Sigmoid colon (tissue), 4 donors: Measurements from ENCODE around the gene ARL14.

Source experiments
- POLR2AphosphoS5 ChIP-seq, 4 donors: sonication (generic); formaldehyde crosslinking; IDR thresholded peaks; one replicate each; pipeline ENCODE4 v1.6.1; 2017; ENCODE audit warnings: antibody characterized with exemption in 4 of 4
- TF ChIP-seq, protein P1 (sequence below), 4 experiments: fragments of 450-650 bp in 3 of 4; fragments of 200-600 bp in 1 of 4; IDR thresholded peaks; one replicate each; pipeline ENCODE4 v1.5.1; 2016 to 2019; ENCODE audit warnings: antibody characterized with exemption in 4 of 4, mild to moderate bottlenecking in 3 of 4, moderate library complexity in 2 of 4

DNA sequence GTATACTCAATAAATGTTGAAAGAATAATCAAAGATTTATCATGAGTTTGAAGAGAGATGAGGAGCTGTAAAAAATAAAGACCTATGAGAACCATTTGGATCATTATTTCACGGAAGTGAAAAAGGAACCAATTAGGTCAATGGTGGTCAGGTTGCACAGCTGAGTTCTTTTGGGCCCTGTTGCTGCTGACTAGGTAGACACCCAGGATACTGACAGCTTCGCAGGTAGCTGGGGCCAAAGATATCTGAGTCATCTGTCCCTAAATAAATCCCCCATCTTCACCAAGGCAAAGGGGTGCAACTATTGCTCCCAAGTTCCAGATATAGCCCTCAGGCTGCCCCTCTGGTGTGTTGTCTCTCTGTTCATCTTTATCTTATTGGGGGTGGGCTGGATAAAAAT lies 5.0 kb upstream of the ARL14 start:
- TF ChIP-seq POLR2AphosphoS5 (IDR thresholded peaks at IDR 0.05): no peak
- TF ChIP-seq, protein P1, sequence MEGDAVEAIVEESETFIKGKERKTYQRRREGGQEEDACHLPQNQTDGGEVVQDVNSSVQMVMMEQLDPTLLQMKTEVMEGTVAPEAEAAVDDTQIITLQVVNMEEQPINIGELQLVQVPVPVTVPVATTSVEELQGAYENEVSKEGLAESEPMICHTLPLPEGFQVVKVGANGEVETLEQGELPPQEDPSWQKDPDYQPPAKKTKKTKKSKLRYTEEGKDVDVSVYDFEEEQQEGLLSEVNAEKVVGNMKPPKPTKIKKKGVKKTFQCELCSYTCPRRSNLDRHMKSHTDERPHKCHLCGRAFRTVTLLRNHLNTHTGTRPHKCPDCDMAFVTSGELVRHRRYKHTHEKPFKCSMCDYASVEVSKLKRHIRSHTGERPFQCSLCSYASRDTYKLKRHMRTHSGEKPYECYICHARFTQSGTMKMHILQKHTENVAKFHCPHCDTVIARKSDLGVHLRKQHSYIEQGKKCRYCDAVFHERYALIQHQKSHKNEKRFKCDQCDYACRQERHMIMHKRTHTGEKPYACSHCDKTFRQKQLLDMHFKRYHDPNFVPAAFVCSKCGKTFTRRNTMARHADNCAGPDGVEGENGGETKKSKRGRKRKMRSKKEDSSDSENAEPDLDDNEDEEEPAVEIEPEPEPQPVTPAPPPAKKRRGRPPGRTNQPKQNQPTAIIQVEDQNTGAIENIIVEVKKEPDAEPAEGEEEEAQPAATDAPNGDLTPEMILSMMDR (IDR thresholded peaks at IDR 0.05): no peak
